Gastrocnemius medialis (tissue), 4 donors: ENCODE results near the gene IKZF3. TPM values are rescaled to one million over a fixed set of nuclear protein-coding genes. Genes with fewer than 3 reads are reported as not detected.

Source experiments
- ATAC-seq, 2 donors: fragments of 150-250 bp; one replicate each; pipeline ENCODE4 v1.9.1; 2016
- DNase-seq, 2 donors: peaks; one replicate each; pipeline ENCODE4 v3.0.0-alpha.2; 2019
- H3K27ac ChIP-seq, 4 donors: fragments of 200-600 bp; sonication (generic); 1 replicate in 1 of 4; 2 replicates in 3 of 4; pipeline ENCODE4 v1.5.1; 2016 to 2018; ENCODE audit warnings: mild to moderate bottlenecking in 2 of 4, moderate library complexity in 1 of 4
- H3K27me3 ChIP-seq, 3 donors: fragments of 200-600 bp; sonication (generic) in 2 of 3; 1 replicate in 1 of 3; 2 replicates in 2 of 3; pipeline versions ENCODE4 v1.5.1 to v1.6.0; 2016 to 2019; ENCODE audit warnings: mild to moderate bottlenecking in 1 of 3, moderate library complexity in 1 of 3
- H3K36me3 ChIP-seq, 2 donors: fragments of 200-600 bp; sonication (generic) in 1 of 2; one replicate each; pipeline ENCODE4 v1.5.1; 2017 to 2018
- H3K4me1 ChIP-seq, 2 donors: fragments of 200-600 bp; sonication (generic) in 1 of 2; one replicate each; pipeline ENCODE4 v1.5.1; 2016 to 2017; ENCODE audit warnings: mild to moderate bottlenecking in 2 of 2
- H3K4me3 ChIP-seq, 4 donors: fragments of 200-600 bp; sonication (generic) in 3 of 4; 1 replicate in 1 of 4; 2 replicates in 3 of 4; pipeline ENCODE4 v1.5.1; 2016 to 2019; ENCODE audit warnings: mild to moderate bottlenecking in 2 of 4
- H3K9me3 ChIP-seq, 3 donors: fragments of 200-600 bp; sonication (generic) in 2 of 3; 1 replicate in 1 of 3; 2 replicates in 2 of 3; pipeline ENCODE4 v1.5.1; 2016 to 2019
- CTCF ChIP-seq, 5 experiments: fragments of 450-650 bp in 3 of 5; fragments of 200-600 bp in 2 of 5; sonication (generic) in 2 of 5; IDR thresholded peaks in 4 of 5; conservative IDR thresholded peaks in 1 of 5; 1 replicate in 4 of 5; 2 replicates in 1 of 5; pipeline ENCODE4 v1.5.1; 2016 to 2019; ENCODE audit warnings: antibody characterized with exemption in 5 of 5, mild to moderate bottlenecking in 3 of 5, moderate library complexity in 3 of 5
- POLR2A ChIP-seq, 2 donors: fragments of 450-650 bp; IDR thresholded peaks; one replicate each; pipeline ENCODE4 v1.6.1; 2017; ENCODE audit warnings: antibody characterized with exemption in 2 of 2, mild to moderate bottlenecking in 2 of 2, moderate library complexity in 2 of 2
- in situ Hi-C, 4 donors: fragments of 200-750 bp; cut with MboI; loops; one replicate each; pipeline versions ENCODE4 v1.15.0 to v1.8.0; 2017; ENCODE audit warnings: low sequenced_read_pairs in 4 of 4
- intact Hi-C: fragments of 100-400 bp; cut with DNase I; formaldehyde crosslinking; loops from one replicate; pipeline ENCODE4 v1.15.1; 2023; ENCODE audit warnings: low total_unique reads
- total RNA-seq, 4 donors: library from RNA; depleted of rRNA; stranded (reverse); fragments of >200 nt; gene quantifications; one replicate each; pipeline versions ENCODE4 v1.1.0 to v1.2.3, GENCODE V29; 2016

The IKZF3 gene
- total RNA-seq, 4 donors from 2014 or later: 0.07 to 0.88 (median 0.34) TPM

GRCh38 chr17:39776252-39776651 lies 87.9 kb downstream of the IKZF3 start:
- H3K27ac ChIP-seq: no peak overlapping the region
- intact Hi-C loops (no loop called here), in situ Hi-C loops (no loop called here)
- TF ChIP-seq CTCF (IDR thresholded peaks at IDR 0.05 in 4 of 5, conservative IDR thresholded peaks at IDR 0.05 in 1 of 5): no peak
- TF ChIP-seq POLR2A (IDR thresholded peaks at IDR 0.05): no peak
- H3K4me1 ChIP-seq: no peaks in the 10 kb centered on the region
- DNase-seq: no peak
- H3K27me3 ChIP-seq: no peaks in the 10 kb centered on the region
- no peak for ATAC-seq
- no peaks in the 10 kb centered on the region for H3K36me3 ChIP-seq
- no peaks in the 10 kb centered on the region for H3K9me3 ChIP-seq
- H3K4me3 ChIP-seq: no peak overlapping the region

GRCh38 chr17:39775031-39775430 lies 89.1 kb downstream of the IKZF3 start:
- in situ Hi-C loops: no loop called here
- H3K27ac ChIP-seq: no peak overlapping the region
- no peaks in the 10 kb centered on the region for H3K4me1 ChIP-seq
- ATAC-seq (no peak), DNase-seq (no peak)
- no peaks in the 10 kb centered on the region for H3K9me3 ChIP-seq
- H3K27me3 ChIP-seq: no peaks in the 10 kb centered on the region
- TF ChIP-seq CTCF (IDR thresholded peaks at IDR 0.05 in 4 of 5, conservative IDR thresholded peaks at IDR 0.05 in 1 of 5) (no peak), POLR2A (IDR thresholded peaks at IDR 0.05) (no peak)
- H3K4me3 ChIP-seq: no peak overlapping the region
- intact Hi-C loops: no loop called here
- H3K36me3 ChIP-seq: no peaks in the 10 kb centered on the region

DNA sequence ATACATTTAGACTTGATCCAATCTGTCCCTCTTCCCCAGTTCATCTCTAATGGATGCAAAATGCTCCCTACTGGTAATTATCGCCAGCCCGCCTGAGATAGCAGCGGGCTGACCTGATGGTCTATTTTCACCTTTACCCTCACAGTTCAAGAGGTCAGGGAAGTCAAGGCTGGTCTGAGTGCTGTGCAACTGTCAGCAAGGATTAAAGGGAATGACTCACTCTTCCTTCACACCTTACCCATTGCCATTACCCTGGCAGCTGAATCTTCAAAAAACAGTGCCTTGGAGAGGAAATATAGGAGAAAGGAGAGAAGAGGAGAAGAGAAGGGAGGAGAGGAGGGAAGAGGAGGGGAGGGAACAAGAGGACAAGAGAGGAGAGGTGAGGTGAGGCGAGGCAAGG lies 90.1 kb downstream of the IKZF3 start:
- Histone ChIP-seq H3K9me3 (no peaks in the 10 kb centered on the region), H3K36me3 (no peaks in the 10 kb centered on the region), H3K27me3 (no peaks in the 10 kb centered on the region), H3K27ac (no peak overlapping the region), H3K4me1 (no peaks in the 10 kb centered on the region), H3K4me3 (no peak overlapping the region)
- DNase-seq: no peak
- in situ Hi-C loops (no loop called here), intact Hi-C loops (no loop called here)
- TF ChIP-seq POLR2A (IDR thresholded peaks at IDR 0.05) (no peak), CTCF (IDR thresholded peaks at IDR 0.05 in 4 of 5, conservative IDR thresholded peaks at IDR 0.05 in 1 of 5) (no peak)
- no peak for ATAC-seq

DNA sequence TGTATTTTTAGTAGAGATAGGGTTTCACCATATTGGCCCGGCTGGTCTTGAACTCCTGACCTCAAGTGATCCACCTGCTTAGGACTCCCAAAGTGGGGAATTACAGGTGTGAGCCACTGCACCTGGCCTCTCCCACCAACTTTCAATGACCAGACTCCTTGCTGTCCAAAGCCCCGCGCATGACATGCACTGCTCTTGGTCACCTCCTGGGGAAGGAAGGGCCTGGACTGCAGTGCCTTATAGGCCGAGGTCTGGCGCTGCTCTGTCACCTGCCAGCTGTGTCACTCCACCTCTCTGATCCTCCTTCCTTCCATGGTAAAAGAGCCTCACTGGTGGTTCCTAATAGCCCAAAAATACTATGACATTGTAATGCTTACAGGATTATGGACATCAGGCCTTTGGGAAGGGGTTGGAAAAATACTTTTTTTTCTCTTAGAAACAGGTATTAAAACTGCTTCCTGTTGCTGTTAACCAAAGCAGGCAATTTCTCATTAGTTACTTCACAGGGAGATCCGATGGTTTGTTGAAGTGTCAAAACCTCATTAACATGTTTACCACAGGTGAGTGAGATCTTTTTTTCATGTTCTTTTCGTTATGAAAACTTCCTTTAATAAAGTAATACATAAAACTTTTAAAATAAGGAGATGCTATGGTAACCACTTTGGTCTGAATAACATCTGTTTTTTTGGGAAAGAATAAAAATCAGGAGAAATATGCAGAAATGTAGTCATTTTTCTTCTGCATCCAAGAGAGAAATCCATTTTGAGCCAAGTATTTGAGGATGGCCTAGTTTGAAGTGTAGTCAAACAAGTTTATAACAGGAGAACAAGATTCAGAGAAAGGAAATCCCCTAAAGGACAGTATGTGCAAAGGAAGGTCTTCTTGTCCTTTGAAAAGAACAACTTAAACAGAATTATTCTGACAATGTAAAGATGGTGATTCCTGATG lies 90.9 kb downstream of the IKZF3 start:
- Histone ChIP-seq H3K36me3 (no peaks in the 10 kb centered on the region), H3K27me3 (no peaks in the 10 kb centered on the region), H3K9me3 (no peaks in the 10 kb centered on the region), H3K27ac (no peak overlapping the region), H3K4me3 (no peak overlapping the region), H3K4me1 (no peaks in the 10 kb centered on the region)
- ATAC-seq (no peak), DNase-seq (no peak)
- TF ChIP-seq POLR2A (IDR thresholded peaks at IDR 0.05) (no peak), CTCF (IDR thresholded peaks at IDR 0.05 in 4 of 5, conservative IDR thresholded peaks at IDR 0.05 in 1 of 5) (no peak)
- in situ Hi-C loops: no loop called here
- intact Hi-C loops: no loop called here
